ENCODE data around the gene ZFAND2B. TPM values are rescaled to one million over a fixed set of nuclear protein-coding genes. Genes with fewer than 3 reads are reported as not detected.
A peak's percentile ranks its signal among the peaks of the same experiment; 100 is the strongest.

ZFAND2B gene
- total RNA-seq, 2 donors from 2014 or later: 36.9 to 43.3 TPM

- intact Hi-C loops (cut with DNase I): no loop called here
- no peaks in the 10 kb centered on the region for H3K27me3 ChIP-seq
- TF ChIP-seq POLR2A (IDR thresholded peaks at IDR 0.05) (no peak), CTCF (IDR thresholded peaks at IDR 0.05) (no peak)
- peaks cover 50% of the 10 kb centered on the region for H3K4me1 ChIP-seq
- peak overlapping the region in 3 of 4 donors; percentile 80 to 96 (median 93) for H3K27ac ChIP-seq
- 8 to 16% methylated on average over 6 of the region's 6 CpGs for WGBS, 2 donors
- no peaks in the 10 kb centered on the region for H3K36me3 ChIP-seq (replicated peaks in 1 of 2; ENCODE audit: insufficient read depth in 1 of 2, low read depth in 2 of 2)
- ATAC-seq (no peak), DNase-seq (no peak)
- peak overlapping the region; percentile 62 to 78 for H3K4me3 ChIP-seq
- H3K9me3 ChIP-seq: no peaks in the 10 kb centered on the region
These were observed 38.2 kb downstream of the ZFAND2B start for GRCh38 chr2:219244789-219245147.

GRCh38 chr2:219245148-219245898 is 38.7 kb downstream of the ZFAND2B start, which contains the start of the genes GLB1L and STK16:
TSS of gene GLB1L (minus strand) at chr2:219245444. CDS start at chr2:219243573, 1,871 bp downstream.
TSS of gene STK16 (plus strand) at chr2:219245479. CDS start at chr2:219246000, 521 bp downstream.
- ATAC-seq: peak; percentile 82
- peaks cover 56% of the 10 kb centered on the region for H3K4me1 ChIP-seq
- intact Hi-C loops (cut with DNase I): no loop called here

GRCh38 chr2:219245899-219246230 is 39.3 kb downstream of the ZFAND2B start:
- Histone ChIP-seq H3K36me3 (replicated peaks in 1 of 2; ENCODE audit: insufficient read depth in 1 of 2, low read depth in 2 of 2) (peaks cover 0 to 2% of the 10 kb centered on the region in 2 donors), H3K27me3 (no peaks in the 10 kb centered on the region), H3K27ac (peak overlapping the region; percentile 76 to 96 (median 86)), H3K9me3 (no peaks in the 10 kb centered on the region), H3K4me1 (peaks cover 61% of the 10 kb centered on the region), H3K4me3 (peak overlapping the region; percentile 62 to 78)
- DNase-seq (no peak), ATAC-seq (no peak)
- WGBS, 2 donors: 6 to 12% methylated on average over 10 of the region's 10 CpGs
- intact Hi-C loops (cut with DNase I): no loop called here
- TF ChIP-seq CTCF (IDR thresholded peaks at IDR 0.05): no peak
- TF ChIP-seq POLR2A (IDR thresholded peaks at IDR 0.05): no peak

More at GRCh38 chr2:219245148-219245898, 38.7 kb downstream of the ZFAND2B start, which contains the start of the genes GLB1L and STK16:
- Histone ChIP-seq H3K36me3 (replicated peaks in 1 of 2; ENCODE audit: insufficient read depth in 1 of 2, low read depth in 2 of 2) (no peaks in the 10 kb centered on the region), H3K9me3 (no peaks in the 10 kb centered on the region), H3K4me3 (peak within 1 kb of the TSS; percentile 62 to 78), H3K27ac (peak within 1 kb of the TSS; percentile 76 to 96 (median 86)), H3K27me3 (no peaks in the 10 kb centered on the region)
- 0% methylated on average over 10 to 44 of the region's 46 CpGs for WGBS, 2 donors
- DNase-seq: peak; percentile 94 to 95 (median 95)
- TF ChIP-seq POLR2A (IDR thresholded peaks at IDR 0.05) (peak; percentile 54 to 91 (median 88)), CTCF (IDR thresholded peaks at IDR 0.05) (no peak)

- Histone ChIP-seq H3K9me3 (no peaks in the 10 kb centered on the region), H3K36me3 (replicated peaks in 1 of 2; ENCODE audit: insufficient read depth in 1 of 2, low read depth in 2 of 2) (peaks cover 0 to 2% of the 10 kb centered on the region in 2 donors), H3K4me1 (peaks cover 67% of the 10 kb centered on the region), H3K4me3 (no peak overlapping the region), H3K27ac (peak overlapping the region in 2 of 4 donors; percentile 93 to 96), H3K27me3 (no peaks in the 10 kb centered on the region)
- TF ChIP-seq CTCF (IDR thresholded peaks at IDR 0.05): no peak
- TF ChIP-seq POLR2A (IDR thresholded peaks at IDR 0.05): no peak
- 65 to 85% methylated on average over 3 to 10 of the region's 10 CpGs for WGBS, 2 donors
- ATAC-seq (no peak), DNase-seq (no peak)
- intact Hi-C loops (cut with DNase I): no loop called here
These were observed 40.0 kb downstream of the ZFAND2B start for GRCh38 chr2:219246559-219246958.
